GM19238 (cell line): Measurements from ENCODE around the gene MPC1L.
"Not testable (repeated sequence)": the region's sequence is repeated elsewhere in the genome, so short reads cannot be mapped to it uniquely, and the experiment has no call there.

Experiments used
- DNase-seq: peaks from one replicate; pipeline ENCODE4 v3.0.0; 2011; ENCODE audit warnings: low spot score; ENCODE audit not compliant: insufficient read length

Gene MPC1L

GRCh38 chrX:40623139-40623536, at the start of gene MPC1L:
MPC1L (plus strand) TSS chrX:40623428; CDS start chrX:40623566, 138 bp downstream.
- DNase-seq, result no peak

DNA sequence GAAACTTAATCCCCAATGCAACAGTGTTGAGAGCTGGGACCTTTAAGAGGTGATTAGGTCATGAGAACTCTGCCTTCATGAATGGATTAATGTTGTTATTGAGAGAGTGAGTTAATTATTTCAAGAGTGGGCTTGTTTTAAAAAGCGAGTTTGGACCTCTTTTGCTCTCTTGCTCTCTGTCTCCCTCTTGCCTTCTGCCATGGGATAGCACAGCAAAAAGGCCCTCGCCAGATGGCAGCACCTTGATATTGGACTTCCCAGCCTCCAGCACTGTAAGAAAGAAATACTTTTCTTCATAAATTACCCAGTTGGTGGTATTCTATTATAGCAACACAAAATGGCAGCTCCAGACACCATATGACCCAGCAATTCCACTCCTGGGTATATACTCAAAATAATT, 49.5 kb upstream of the MPC1L start:
- DNase-seq, result no peak

DNA sequence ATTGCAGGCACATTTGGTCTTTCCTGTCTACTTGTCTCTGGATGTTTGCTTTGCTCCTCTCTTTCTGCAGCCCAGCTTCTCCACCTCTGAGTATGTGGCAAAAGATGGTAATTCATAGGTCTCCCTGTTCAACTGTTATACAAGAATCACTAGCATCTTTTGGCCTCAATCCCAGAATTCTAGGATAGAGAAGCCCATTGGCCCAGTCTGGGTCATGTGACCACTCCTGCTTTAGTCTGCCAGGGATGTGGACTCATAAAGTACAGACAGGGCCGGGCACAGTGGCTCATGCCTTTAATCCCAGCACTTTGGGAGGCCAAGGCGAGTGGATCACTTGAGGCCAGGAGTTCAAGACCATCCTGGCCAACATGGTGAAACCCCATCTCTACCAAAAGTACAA, 47.8 kb upstream of the MPC1L start:
- not testable (repeated sequence) for DNase-seq

GRCh38 chrX:40576291-40576690, 46.9 kb upstream of the MPC1L start:
- no peak for DNase-seq

DNA sequence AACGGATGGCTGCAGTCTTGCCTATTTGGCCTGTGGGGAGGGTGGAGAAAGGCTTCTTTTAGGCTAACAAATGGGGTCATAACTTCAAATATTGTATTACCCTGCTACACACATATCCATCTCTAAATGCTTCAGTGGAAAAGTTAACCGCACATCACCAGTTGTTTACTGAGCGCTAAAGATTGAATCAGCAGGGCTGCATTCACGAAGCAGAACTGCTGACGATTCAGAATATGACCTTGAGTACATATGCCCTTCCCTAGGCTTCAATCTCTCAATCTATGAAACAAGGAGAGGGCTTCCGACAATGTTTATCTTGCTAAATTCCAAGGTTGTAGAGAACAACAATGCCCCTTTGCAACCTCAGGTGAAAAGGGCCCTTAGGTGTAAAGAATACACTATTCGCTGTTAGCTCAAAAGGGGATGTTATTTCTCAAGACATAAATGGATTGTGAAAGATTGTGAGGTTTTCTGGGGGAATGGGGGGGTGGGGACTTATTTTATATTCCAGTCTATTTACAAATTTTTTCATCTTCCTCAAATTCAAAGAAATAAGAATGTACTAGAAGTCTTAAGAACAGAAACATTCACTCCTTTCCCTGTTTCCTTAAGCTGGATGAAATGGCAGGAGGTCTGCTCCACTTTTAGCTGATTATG, 45.1 kb upstream of the MPC1L start:
- DNase-seq, result no peak

GRCh38 chrX:40579141-40579540, 44.1 kb upstream of the MPC1L start:
- no peak for DNase-seq

GRCh38 chrX:40579900-40580536, 43.2 kb upstream of the MPC1L start:
- no peak for DNase-seq

DNA sequence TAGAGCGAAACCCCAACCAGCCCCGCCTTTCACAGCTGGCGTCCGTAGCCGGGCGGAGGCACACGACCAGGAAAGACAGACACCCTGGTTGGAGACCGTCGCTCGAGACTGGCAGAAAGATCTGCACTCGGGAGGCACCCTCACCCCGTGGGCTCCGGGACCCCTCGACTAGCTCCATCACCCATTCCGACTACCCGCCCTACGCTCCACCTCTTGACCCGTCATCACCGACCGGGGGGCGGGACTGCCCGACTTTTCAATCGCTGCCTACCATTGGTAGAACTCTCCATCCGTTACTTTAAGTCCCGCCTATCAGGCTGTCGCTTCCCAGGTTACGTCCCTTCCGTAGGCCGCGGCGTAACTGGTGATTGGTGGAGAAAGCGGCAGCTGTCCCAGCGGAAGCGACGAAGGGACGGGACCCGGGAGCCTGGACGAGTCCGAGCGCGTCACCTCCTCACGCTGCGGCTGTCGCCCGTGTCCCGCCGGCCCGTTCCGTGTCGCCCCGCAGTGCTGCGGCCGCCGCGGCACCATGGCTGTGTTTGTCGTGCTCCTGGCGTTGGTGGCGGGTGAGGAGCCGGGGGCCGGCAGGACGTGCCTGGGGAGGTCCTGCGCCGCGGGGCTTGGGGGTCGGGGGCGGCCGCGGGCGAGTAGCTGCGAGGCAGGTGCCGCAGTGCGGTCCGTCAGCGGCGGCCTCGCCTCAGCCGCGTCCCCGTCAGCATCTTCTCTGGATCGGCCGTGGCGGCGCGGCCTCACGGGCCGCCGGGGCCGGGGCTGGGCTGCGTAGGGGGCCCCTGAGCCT, 42.5 kb upstream of the MPC1L start, which contains the start of gene ATP6AP2:
ATP6AP2 (plus strand) TSS at position 434 of the 799 bp plus-strand sequence; CDS start at position 530, 96 bp downstream.
- DNase-seq, result peak; percentile 72

GRCh38 chrX:40581336-40581920, 41.8 kb upstream of the MPC1L start:
- no peak for DNase-seq

DNA sequence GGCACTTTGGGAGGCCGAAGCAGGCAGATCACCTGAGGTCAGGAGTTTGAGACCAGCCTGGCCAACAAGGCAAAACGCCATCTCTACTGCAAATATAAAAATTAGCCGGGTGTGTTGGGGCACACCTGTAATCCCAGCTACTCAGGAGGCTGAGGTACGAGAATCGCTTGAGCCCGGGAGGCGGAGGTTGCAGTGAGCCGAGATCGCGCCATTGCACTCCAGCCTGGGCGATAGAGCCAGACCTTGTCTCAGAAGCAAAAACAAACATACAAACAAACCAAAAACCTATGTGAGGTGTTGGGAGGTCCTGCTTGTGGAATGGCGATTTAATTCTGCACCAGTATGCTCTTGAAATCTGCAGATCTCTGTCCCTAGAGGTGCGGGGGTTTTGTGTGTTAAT, 41.0 kb upstream of the MPC1L start:
- not testable (repeated sequence) for DNase-seq

DNA sequence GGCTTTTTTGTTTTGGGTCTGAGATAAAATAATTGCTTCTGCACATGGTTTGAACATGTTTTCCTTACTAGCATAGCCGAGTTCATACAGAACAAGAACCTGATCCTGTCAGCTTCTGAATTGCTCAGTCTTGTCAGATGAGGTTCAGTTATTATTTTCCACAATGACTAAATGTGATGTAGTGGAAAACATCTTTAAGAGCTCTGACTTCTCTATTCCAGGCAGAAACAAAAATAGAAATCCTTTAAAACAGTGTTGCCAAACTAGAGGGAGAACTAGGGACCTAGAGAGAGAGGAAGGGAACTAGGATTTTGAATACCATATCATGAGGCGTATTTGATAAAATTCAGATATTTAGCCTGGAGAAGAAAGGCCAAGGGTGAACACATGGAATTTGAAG, 40.4 kb upstream of the MPC1L start:
- DNase-seq, result no peak

DNA sequence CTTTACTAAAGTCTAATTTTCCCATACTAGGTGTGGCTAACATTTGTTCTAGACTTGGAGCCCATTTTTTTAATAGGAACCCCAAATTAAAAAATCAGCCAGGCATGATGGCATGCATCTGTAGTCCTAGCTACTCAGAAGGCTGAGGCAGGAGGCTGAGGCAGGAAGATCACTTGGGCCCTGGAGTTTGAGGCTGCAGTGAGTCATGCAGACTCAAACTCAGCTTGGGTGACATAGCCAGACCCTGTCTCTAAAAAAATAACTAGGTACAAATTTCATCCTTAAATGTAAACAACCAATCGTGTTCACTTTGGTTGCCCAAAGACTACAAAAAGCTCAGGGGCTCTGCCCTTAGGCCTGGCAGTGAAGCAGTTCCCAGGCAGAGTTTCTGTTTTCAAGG, 35.6 kb upstream of the MPC1L start:
- DNase-seq, result not testable (repeated sequence)

GRCh38 chrX:40589616-40590321, 33.5 kb upstream of the MPC1L start:
- DNase-seq, result not testable (repeated sequence)

GRCh38 chrX:40603446-40603845, 19.8 kb upstream of the MPC1L start:
- no peak for DNase-seq

DNA sequence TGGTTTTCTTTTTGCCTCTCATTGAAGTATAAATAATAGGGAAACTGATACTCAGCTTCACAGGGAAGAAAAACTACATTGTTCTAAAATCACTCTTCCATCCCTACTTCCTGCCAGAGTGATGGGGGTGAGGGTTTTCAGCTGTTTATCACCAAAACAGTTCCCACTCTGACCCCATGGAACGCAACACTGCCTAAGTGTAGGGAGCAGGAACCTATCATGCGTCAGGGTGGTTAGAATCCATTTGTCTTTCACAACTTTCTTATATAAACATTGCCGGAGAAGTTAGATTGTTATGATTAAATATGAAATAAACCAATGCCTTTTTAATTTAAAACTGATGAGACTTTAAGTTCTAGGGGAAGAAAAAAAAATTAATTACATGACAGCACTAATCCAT, 15.8 kb upstream of the MPC1L start:
- no peak for DNase-seq

DNA sequence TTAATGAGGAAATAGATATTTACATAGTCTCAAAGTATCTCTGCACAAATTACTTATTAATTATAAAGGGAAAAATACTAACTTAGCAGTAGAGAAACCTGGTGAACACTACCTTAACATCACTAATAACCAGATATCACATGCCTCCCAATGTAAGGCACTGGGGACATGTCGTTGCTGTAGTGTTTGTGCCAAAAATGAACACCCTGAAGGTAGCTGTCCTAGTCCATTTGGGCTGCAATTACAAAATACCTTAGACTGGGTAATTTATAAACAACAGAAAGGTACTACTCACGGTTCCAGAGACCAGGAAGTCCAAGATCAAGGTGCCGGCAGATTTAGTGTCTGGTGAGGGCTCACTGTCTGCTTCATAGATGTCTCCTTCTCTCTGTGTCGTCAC, 10.7 kb upstream of the MPC1L start:
- no peak for DNase-seq

DNA sequence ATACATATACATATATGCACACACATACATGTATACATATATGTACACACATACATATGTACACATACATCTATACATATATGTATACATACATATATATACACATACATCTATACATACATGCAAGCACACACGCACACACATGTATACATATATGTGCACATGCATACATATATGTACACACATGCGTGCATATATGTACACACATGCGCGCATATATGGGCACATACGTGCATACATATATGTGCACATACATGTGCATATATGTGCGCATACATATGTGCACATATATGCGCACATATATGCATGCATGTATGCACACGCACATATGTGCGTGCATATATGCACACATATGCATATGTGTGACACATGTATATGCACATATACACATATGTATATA, 7.3 kb upstream of the MPC1L start:
- no peak for DNase-seq

GRCh38 chrX:40617566-40617965, 5.7 kb upstream of the MPC1L start:
- no peak for DNase-seq

DNA sequence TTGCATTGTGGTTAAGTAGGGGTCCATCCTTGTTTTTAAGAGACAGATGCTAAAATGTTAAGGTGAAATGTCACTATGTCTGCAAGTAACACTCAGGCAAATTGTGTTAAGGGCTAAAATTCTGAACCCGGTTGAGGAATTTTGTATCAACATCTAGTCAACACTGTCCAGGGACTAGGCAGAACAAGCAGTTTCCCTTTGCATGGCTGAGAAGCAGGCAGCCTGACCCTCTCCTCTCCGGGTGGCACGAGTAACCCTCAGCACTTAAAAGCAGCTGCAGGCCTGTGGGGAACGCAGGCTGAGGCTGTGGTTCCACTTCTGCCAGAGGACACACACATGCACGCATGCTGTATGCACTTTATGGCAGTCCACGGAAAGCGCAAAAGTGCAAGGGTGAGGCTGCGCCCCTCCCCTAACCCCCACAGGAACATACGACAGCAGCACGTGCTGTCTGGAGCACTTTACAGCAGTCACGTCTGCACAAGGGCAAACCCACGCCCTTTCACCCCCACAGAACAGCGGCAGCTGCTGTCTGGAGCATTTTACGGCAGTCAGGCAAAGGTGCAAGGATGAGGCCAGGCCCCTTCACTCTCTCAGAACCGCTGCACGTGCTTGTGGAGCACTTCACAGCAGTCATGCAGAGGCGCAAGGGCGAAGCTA, 619 bp upstream of the MPC1L start:
- DNase-seq, result no peak

DNA sequence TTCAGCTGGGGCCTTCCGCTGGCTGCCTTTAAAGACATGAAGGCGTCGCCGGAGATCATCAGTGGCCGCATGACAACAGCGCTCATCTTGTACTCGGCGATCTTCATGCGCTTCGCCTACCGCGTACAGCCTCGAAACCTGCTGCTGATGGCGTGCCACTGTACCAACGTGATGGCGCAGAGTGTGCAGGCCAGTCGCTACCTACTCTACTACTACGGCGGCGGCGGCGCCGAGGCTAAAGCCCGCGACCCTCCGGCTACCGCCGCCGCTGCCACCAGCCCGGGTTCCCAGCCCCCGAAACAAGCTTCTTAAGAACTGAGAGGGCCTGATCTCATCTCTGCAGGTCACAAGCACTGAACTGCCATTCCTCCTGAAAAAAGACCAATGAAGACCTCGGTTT, 437 bp downstream of the MPC1L start:
- DNase-seq, result no peak

DNA sequence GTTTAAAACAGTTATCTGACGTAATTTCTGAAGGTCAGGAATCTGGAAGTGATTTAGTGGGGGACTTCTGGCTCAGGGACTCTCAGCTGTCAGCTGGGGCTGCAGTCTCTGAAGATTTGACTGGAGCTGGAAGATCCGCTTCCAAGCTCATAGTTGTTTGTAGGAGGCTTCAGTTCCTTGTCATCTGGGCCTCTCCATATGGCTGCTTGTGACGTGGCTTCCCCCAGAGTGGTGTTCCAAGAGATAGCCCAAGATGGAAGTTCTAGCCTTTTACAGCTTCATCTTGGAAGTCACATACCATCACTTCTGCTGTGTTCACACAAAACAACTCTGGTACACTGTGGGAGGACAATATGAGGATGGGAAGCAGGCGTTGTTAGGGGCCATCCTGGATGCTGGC, 2.1 kb downstream of the MPC1L start:
- DNase-seq, result no peak
